Stomach smooth muscle (tissue), 2 donors: ENCODE measurements around the gene ZMIZ1.

Experiments
- H3K27ac ChIP-seq: one replicate; pipeline ENCODE4 v1.7.0; 2013; ENCODE audit warnings: mild to moderate bottlenecking, low read length, inconsistent platforms
- H3K27me3 ChIP-seq, 2 donors: one replicate each; pipeline ENCODE4 v1.7.0; 2013; ENCODE audit warnings: low read length in 2 of 2; ENCODE audit not compliant: insufficient read depth in 2 of 2, control insufficient read depth in 1 of 2
- H3K36me3 ChIP-seq, 2 donors: one replicate each; pipeline ENCODE4 v1.7.0; 2013; ENCODE audit warnings: low read length in 2 of 2; ENCODE audit not compliant: control insufficient read depth in 2 of 2, insufficient read depth in 2 of 2
- H3K4me1 ChIP-seq: one replicate; pipeline ENCODE4 v1.7.0; 2013; ENCODE audit warnings: low read length; ENCODE audit not compliant: control insufficient read depth, insufficient read depth
- H3K4me3 ChIP-seq, 2 donors: one replicate each; pipeline ENCODE4 v1.7.0; 2013; ENCODE audit warnings: low read length in 2 of 2
- H3K9ac ChIP-seq, 2 donors: one replicate each; pipeline ENCODE4 v1.7.0; 2013; ENCODE audit warnings: low read length in 2 of 2, mild to moderate bottlenecking in 1 of 2
- H3K9me3 ChIP-seq, 2 donors: one replicate each; pipeline ENCODE4 v1.7.0; 2013; ENCODE audit warnings: low read length in 2 of 2; ENCODE audit not compliant: control insufficient read depth in 2 of 2
- donor health status: healthy.
- donor health status: Pancreatic carcinoma.

ZMIZ1 gene

GRCh38 chr10:79054203-79055099, 14.3 kb upstream of the ZMIZ1 start:
- no peaks in the 10 kb centered on the region for H3K36me3 ChIP-seq
- no peak overlapping the region for H3K27ac ChIP-seq
- H3K4me1 ChIP-seq: no peaks in the 10 kb centered on the region
- no peaks in the 10 kb centered on the region for H3K27me3 ChIP-seq
- H3K9me3 ChIP-seq: no peaks in the 10 kb centered on the region
- H3K9ac ChIP-seq: no peak overlapping the region
- H3K4me3 ChIP-seq: no peak overlapping the region

DNA sequence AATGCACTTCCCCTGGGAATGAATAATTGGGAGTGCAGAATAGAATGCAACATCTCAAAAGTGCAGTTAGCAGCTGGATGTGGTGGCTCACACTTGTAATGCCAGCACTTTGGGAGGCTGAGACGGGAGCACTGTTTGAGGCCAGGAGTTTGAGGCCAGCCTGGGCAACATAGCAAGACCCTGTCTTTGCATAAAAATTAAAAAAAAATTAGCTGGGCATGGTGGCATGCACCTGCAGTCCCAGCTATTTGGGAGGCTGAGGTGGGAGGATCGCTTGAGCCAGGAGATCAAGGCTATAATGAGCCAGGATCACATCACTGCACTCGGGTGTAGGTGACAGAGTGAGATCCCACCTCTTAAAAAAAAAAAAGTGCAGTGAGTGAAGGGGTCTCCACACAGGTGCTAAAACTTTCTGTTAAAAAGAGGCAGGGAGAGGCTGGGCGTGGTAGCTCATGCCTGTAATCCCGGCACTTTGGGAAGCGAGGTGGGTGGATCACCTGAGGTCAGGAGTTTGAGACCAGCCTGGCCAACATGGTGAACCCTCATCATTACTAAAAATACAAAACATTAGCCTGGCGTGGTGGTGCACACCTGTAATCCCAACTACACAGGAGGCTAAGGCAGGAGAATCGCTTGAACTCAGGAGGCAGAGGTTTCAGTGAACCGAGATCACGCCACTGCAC, 13.5 kb upstream of the ZMIZ1 start:
- H3K36me3 ChIP-seq: no peaks in the 10 kb centered on the region
- H3K9me3 ChIP-seq: no peaks in the 10 kb centered on the region
- no peak overlapping the region for H3K9ac ChIP-seq
- H3K4me3 ChIP-seq: no peak overlapping the region
- no peak overlapping the region for H3K27ac ChIP-seq
- H3K4me1 ChIP-seq: peaks cover under 1% of the 10 kb centered on the region
- H3K27me3 ChIP-seq: no peaks in the 10 kb centered on the region

DNA sequence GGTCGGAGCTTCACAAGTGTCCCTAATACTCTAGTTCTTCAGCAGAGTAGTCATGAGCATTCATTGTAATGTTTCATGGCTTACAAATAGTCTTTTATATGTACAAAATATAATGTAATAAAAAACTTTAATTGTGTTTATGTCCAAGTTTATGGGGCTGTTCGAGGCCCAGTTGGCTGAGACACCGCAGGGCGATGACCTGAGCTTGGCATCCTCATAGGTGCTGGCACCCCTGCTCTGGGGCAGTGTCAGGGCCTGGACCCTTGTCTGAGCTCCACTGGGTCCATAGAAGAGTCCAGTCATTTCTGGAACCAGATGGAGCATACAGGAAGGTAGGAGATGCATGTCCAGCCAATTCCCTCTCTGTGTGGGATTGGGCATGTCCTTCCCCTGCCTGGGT, 12.9 kb upstream of the ZMIZ1 start:
- H3K4me3 ChIP-seq: no peak overlapping the region
- no peaks in the 10 kb centered on the region for H3K9me3 ChIP-seq
- no peaks in the 10 kb centered on the region for H3K36me3 ChIP-seq
- no peak overlapping the region for H3K9ac ChIP-seq
- H3K27ac ChIP-seq: no peak overlapping the region
- H3K27me3 ChIP-seq: no peaks in the 10 kb centered on the region
- peaks cover 4% of the 10 kb centered on the region for H3K4me1 ChIP-seq

GRCh38 chr10:79056361-79056735, 12.4 kb upstream of the ZMIZ1 start:
- H3K9ac ChIP-seq: no peak overlapping the region
- peaks cover 6% of the 10 kb centered on the region for H3K4me1 ChIP-seq
- no peaks in the 10 kb centered on the region for H3K36me3 ChIP-seq
- no peak overlapping the region for H3K4me3 ChIP-seq
- H3K9me3 ChIP-seq: no peaks in the 10 kb centered on the region
- H3K27ac ChIP-seq: no peak overlapping the region
- no peaks in the 10 kb centered on the region for H3K27me3 ChIP-seq

DNA sequence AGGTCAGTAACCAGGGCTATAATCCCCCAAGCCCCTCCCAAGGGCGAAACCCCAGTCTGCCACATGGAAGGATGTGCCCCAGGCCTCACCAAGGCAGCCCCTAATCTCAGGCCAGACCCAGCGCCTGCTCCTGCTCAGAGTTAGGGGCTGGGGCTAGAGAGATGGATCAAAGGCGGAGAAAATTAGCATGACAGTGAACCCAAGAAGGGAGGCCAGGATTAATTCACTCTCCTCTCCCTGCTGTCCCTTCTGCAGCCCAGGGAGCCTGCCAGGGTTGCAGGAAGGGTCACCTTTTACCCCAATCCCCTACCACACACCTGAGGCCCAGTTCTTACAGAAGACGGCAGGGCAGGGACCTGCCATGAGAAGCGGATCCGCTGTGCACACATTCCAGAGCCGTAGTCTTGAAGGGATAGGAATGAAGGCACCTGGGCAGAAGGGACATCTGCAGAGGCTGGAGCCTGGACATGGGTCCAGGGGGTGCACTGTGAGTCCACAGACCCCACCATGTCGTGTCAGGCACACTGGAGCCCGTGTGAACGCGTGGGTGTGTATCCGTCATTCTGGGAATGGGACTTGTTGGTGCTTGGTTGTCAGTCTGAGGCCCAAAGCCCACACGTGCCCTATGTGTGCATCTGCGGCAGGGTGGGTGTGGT, 11.9 kb upstream of the ZMIZ1 start:
- H3K9me3 ChIP-seq: no peaks in the 10 kb centered on the region
- no peak overlapping the region for H3K4me3 ChIP-seq
- H3K36me3 ChIP-seq: no peaks in the 10 kb centered on the region
- H3K4me1 ChIP-seq: peaks cover 6% of the 10 kb centered on the region
- H3K27ac ChIP-seq: no peak overlapping the region
- no peak overlapping the region for H3K9ac ChIP-seq
- no peaks in the 10 kb centered on the region for H3K27me3 ChIP-seq

DNA sequence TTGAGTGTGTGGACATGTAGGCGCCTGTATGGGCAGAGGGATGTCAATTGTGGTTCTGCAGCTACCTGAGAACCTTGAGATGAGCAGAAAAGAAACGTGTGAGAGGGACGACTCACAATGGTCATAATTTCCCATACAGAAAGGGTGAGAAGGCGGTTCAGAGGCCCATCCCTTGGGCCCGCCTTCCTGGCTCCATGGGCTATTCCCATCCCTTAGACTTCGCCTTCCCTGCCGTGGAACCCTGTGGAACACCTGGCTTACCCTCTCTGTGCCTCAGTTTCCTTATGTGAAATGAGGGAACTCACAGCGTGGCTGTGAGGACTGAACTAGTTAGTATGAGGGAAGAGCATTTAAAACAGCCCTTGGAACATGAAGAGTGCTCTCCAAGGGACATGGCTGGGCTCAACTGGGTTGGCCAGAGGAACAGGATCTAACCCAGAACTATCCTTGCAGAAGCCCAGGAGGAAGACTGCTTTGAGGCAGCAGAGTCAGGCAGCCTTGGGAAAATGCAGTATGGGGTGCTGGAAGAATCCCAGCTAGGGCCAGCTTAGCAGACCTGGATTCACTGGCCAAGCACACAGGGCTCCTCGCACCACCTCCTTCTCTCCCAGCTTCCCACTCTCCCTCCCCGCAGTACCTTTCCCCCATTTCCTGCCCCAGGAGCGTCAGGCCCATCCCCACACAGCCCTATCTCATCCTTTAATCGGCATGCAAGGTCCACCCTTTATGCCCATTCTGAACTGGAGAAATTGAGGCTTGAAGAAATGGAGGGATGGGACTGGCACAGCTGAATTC, 11.1 kb upstream of the ZMIZ1 start:
- Histone ChIP-seq H3K36me3 (no peaks in the 10 kb centered on the region), H3K9ac (no peak overlapping the region), H3K9me3 (no peaks in the 10 kb centered on the region), H3K27ac (no peak overlapping the region), H3K4me3 (no peak overlapping the region), H3K4me1 (peaks cover 6% of the 10 kb centered on the region), H3K27me3 (no peaks in the 10 kb centered on the region)

- no peaks in the 10 kb centered on the region for H3K27me3 ChIP-seq
- H3K27ac ChIP-seq: no peak overlapping the region
- H3K9ac ChIP-seq: no peak overlapping the region
- no peaks in the 10 kb centered on the region for H3K9me3 ChIP-seq
- H3K36me3 ChIP-seq: no peaks in the 10 kb centered on the region
- no peak overlapping the region for H3K4me3 ChIP-seq
- peaks cover 6% of the 10 kb centered on the region for H3K4me1 ChIP-seq
Measured at GRCh38 chr10:79058899-79059841, 9.6 kb upstream of the ZMIZ1 start.

DNA sequence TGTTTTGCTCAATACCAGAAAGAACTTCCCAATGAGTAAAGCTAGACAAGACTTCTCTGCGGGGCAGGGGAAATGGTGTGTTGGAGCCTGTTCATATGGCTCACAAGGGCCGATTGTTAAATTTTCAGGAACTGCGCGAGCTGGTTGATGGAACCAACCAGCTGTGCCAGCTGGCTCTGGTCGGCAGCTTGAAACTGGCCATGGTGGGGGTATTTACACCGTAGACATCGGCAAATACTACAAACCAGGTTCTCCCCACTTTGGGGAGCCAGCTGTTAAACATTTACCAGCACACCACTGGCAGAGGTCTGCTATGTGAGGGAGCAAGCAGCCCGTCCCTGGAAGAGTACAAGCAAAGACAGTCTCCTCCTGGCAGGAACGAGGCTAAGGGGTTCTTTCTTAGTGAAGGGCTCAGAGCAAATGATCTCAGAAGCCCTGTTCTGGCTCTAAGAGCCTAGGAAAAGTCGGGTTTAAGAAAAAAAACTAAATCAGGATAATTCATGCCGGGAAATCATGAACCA, 8.8 kb upstream of the ZMIZ1 start:
- Histone ChIP-seq H3K27me3 (no peaks in the 10 kb centered on the region), H3K4me1 (peaks cover 6% of the 10 kb centered on the region), H3K4me3 (no peak overlapping the region), H3K36me3 (no peaks in the 10 kb centered on the region), H3K9me3 (no peaks in the 10 kb centered on the region), H3K27ac (no peak overlapping the region), H3K9ac (no peak overlapping the region)

GRCh38 chr10:79060641-79061255, 8.0 kb upstream of the ZMIZ1 start:
- Histone ChIP-seq H3K4me3 (no peak overlapping the region), H3K9me3 (no peaks in the 10 kb centered on the region), H3K27ac (no peak overlapping the region), H3K9ac (no peak overlapping the region), H3K36me3 (no peaks in the 10 kb centered on the region), H3K4me1 (peaks cover 6% of the 10 kb centered on the region), H3K27me3 (no peaks in the 10 kb centered on the region)
